ENCODE measurements around the gene HIRA.

The HIRA gene

DNA sequence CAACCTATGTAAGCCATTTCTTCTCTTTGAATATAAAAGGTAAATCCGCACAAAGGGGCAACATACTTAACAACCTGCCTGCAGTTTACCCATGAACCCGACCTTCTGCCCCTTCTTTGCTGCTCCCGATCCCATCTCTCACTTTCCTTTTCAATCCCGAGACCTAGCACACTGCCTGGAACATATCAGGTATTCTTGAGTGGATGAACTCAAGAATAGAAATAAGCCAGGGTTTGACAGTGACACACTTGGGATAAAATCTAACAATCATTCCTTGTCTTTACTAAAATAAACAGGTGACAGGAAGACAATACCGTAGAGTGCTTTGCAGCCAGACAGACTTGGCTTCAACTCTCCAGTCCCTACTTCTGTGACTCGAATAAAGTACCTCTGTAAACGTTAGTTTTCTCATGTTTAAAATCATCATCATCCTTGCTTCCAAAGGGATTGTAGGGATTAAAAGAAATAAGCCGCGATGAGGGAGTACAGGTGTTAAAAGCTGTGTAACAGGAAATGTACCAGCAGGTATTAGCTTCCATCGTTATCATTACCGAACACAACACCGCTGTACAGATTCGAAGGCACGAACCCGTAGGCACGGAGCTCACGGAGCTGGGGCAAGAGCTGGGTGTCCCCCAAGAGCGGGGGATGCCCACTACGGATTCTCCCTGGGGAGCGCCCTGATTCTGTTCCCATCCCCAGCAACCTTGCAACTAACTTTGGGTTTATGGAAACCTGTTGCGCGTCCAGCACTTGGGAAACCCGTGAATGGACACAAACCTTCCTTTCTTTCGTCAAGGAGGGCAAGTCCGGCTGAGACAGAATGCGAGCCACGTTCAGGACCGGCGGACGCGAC, 46.7 kb upstream of the HIRA start:
- no CpG with 5 or more reads among the region's 31 CpGs for WGBS (ENCODE audit: extremely low coverage, insufficient coverage, low lambda C conversion rate)
- no peak overlapping the region for H3K4ac ChIP-seq (ENCODE audit: low read depth, low read length)
- peak overlapping the region; percentile 83 for H3K18ac ChIP-seq (ENCODE audit: low read length)
- H4K8ac ChIP-seq (ENCODE audit: low read depth, low read length) = no peak overlapping the region
- no peak overlapping the region for H3K23ac ChIP-seq (ENCODE audit: low read length)
- no peak overlapping the region for H2BK15ac ChIP-seq (replicated peaks; ENCODE audit: low read depth)
- H3K27ac ChIP-seq (ENCODE audit: low read depth, low read length) = no peak overlapping the region
- H2AK5ac ChIP-seq (ENCODE audit: low read length) = no peak overlapping the region
- DNase-seq = peak; percentile 4
- peaks cover 2% of the 10 kb centered on the region for H3K4me1 ChIP-seq (ENCODE audit: control insufficient read depth, low read depth, low read length)
- H4K5ac ChIP-seq (ENCODE audit: low read length) = no peak overlapping the region
- H3K79me1 ChIP-seq (ENCODE audit: low read length) = peaks cover 26% of the 10 kb centered on the region
- peaks cover 5% of the 10 kb centered on the region for H3K36me3 ChIP-seq (ENCODE audit: control insufficient read depth, insufficient read depth, low read length)
- peaks cover 38% of the 10 kb centered on the region for H3K79me2 ChIP-seq (ENCODE audit: control insufficient read depth, insufficient read depth, low read length)
- H2BK5ac ChIP-seq (ENCODE audit: low read length) = no peak overlapping the region
- no peak overlapping the region for H2BK120ac ChIP-seq (ENCODE audit: low read depth, low read length)
- peak overlapping the region; percentile 60 for H3K4me3 ChIP-seq (ENCODE audit: low read length)
- H3K4me2 ChIP-seq (ENCODE audit: low read length) = peak overlapping the region; percentile 23
- H3K56ac ChIP-seq (ENCODE audit: low read length) = peak overlapping the region; percentile 83
- H3K9ac ChIP-seq (ENCODE audit: low read length) = peak overlapping the region; percentile 68
- no peaks in the 10 kb centered on the region for H3K27me3 ChIP-seq (ENCODE audit: insufficient read depth, low read length, poor library complexity)

DNA sequence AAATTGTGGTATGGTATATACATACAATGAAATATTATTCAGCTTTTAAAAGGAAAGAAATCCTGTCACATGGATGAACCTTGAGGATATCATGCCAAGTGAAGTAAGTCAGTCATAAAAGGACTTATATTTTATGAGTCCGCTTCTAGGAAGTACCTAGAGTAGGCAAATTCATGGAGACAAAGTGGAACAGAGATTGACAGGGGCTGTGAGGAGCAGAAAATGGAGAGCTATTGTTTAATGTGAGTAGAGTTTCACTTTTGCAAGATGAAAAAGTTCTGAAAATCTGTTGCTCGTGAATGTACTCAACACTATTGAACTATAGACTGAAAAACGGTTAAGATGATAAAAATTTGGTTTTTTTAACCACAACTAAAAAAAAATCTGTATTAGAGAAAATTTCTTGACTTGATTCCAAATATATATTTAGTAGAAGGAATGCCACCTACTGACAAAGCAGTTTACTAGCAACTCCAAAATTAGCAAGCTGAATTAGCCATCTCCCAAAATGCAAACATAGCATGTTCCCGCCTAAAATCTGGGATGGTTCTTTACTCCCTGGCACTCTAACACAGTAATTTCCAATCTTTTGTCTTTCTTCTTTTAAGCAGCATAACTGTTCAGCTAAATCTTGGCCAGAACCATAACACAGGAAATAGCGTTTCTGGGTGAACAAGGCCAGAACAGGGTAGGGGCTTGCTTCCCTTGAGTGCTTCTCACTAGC, 46.0 kb upstream of the HIRA start:
- Histone ChIP-seq H3K4me3 (ENCODE audit: low read length) (no peak overlapping the region), H3K9ac (ENCODE audit: low read length) (peak overlapping the region; percentile 68), H3K36me3 (ENCODE audit: control insufficient read depth, insufficient read depth, low read length) (peaks cover 5% of the 10 kb centered on the region), H4K8ac (ENCODE audit: low read depth, low read length) (no peak overlapping the region), H4K5ac (ENCODE audit: low read length) (no peak overlapping the region), H3K4me2 (ENCODE audit: low read length) (peak overlapping the region; percentile 23), H2BK120ac (ENCODE audit: low read depth, low read length) (no peak overlapping the region), H3K27me3 (ENCODE audit: insufficient read depth, low read length, poor library complexity) (no peaks in the 10 kb centered on the region), H3K4ac (ENCODE audit: low read depth, low read length) (no peak overlapping the region), H3K27ac (ENCODE audit: low read depth, low read length) (no peak overlapping the region), H3K56ac (ENCODE audit: low read length) (no peak overlapping the region), H3K79me2 (ENCODE audit: control insufficient read depth, insufficient read depth, low read length) (peaks cover 38% of the 10 kb centered on the region), H3K18ac (ENCODE audit: low read length) (no peak overlapping the region), H3K4me1 (ENCODE audit: control insufficient read depth, low read depth, low read length) (peaks cover 2% of the 10 kb centered on the region), H2BK15ac (replicated peaks; ENCODE audit: low read depth) (no peak overlapping the region), H3K79me1 (ENCODE audit: low read length) (peaks cover 26% of the 10 kb centered on the region), H2AK5ac (ENCODE audit: low read length) (no peak overlapping the region), H3K23ac (ENCODE audit: low read length) (no peak overlapping the region), H2BK5ac (ENCODE audit: low read length) (no peak overlapping the region)
- DNase-seq = no peak
- no CpG with 5 or more reads among the region's 5 CpGs for WGBS (ENCODE audit: extremely low coverage, insufficient coverage, low lambda C conversion rate)

DNA sequence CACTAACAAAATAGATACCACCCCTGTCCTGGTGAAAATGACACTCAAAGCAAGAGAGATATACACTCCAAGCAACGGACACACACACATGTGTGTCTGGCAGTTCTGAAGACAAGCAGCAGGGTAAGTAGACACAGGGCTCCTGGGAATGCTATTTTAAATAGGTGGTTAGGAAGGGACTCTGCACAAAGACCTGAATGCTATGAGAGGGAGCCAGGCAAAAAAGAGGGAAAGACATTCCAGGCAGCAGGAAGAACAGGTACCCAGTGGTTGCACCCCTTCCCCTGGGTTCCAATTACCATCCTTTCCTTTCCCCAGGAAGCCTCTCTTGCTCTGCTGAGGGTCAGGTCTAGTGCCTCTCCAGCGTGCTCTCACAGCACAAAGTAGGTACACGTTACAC, 44.5 kb upstream of the HIRA start:
- Histone ChIP-seq H4K8ac (ENCODE audit: low read depth, low read length) (no peak overlapping the region), H2BK120ac (ENCODE audit: low read depth, low read length) (no peak overlapping the region), H2BK5ac (ENCODE audit: low read length) (no peak overlapping the region), H3K9ac (ENCODE audit: low read length) (no peak overlapping the region), H3K4me3 (ENCODE audit: low read length) (no peak overlapping the region), H3K79me2 (ENCODE audit: control insufficient read depth, insufficient read depth, low read length) (peaks cover 38% of the 10 kb centered on the region), H4K5ac (ENCODE audit: low read length) (no peak overlapping the region), H3K4me2 (ENCODE audit: low read length) (no peak overlapping the region), H3K23ac (ENCODE audit: low read length) (no peak overlapping the region), H3K4me1 (ENCODE audit: control insufficient read depth, low read depth, low read length) (peaks cover 2% of the 10 kb centered on the region), H2BK15ac (replicated peaks; ENCODE audit: low read depth) (no peak overlapping the region), H3K18ac (ENCODE audit: low read length) (no peak overlapping the region), H3K27ac (ENCODE audit: low read depth, low read length) (no peak overlapping the region), H2AK5ac (ENCODE audit: low read length) (no peak overlapping the region), H3K27me3 (ENCODE audit: insufficient read depth, low read length, poor library complexity) (no peaks in the 10 kb centered on the region), H3K4ac (ENCODE audit: low read depth, low read length) (no peak overlapping the region), H3K36me3 (ENCODE audit: control insufficient read depth, insufficient read depth, low read length) (peaks cover 8% of the 10 kb centered on the region), H3K79me1 (ENCODE audit: low read length) (peaks cover 24% of the 10 kb centered on the region), H3K56ac (ENCODE audit: low read length) (no peak overlapping the region)
- no CpG with 5 or more reads among the region's 3 CpGs for WGBS (ENCODE audit: extremely low coverage, insufficient coverage, low lambda C conversion rate)
- DNase-seq = no peak

DNA sequence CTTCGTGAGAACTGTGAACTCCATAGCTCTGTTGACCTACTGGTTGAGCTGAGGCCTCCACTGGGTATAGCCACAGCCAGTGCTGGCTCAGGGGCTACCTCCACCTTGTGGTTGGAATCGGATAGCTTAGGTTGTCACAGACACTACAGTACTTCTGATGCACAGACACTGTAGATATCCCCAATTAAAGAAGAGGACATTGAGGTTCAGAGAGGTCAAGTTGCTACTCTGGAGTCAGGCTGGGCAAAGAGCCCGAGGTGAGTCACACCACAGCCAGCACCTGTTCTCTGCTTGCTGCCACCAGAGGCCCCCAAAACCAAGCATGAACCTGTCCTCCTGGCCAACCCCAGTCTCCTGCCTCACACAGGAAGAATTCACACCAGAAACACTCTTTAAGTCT, 42.0 kb upstream of the HIRA start:
- H3K79me1 ChIP-seq (ENCODE audit: low read length) = peaks cover 16% of the 10 kb centered on the region

DNA sequence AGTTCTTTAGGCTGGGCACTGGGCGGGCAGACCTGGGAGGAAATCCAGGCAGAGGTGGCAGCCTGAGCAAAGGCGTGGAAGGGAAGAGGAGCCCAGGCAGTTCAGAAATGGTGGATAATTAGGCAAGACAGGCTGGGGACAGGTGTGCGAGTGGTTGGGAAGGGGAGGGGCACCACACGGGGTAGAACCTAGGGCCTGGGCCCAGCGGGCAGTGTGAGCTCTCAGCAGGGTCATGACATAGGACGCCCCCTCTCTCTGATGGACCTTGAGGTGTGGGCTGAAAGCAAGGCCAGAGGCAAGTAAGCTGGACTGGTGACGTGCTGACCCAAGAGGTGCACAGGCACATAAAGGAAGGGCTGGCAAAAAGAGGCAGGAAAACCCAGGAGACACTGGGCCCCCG, 40.7 kb upstream of the HIRA start:
- H3K4me2 ChIP-seq (ENCODE audit: low read length) = no peak overlapping the region
- no peak overlapping the region for H4K8ac ChIP-seq (ENCODE audit: low read depth, low read length)
- H3K27me3 ChIP-seq (ENCODE audit: insufficient read depth, low read length, poor library complexity) = no peaks in the 10 kb centered on the region
- no peak for DNase-seq
- no CpG with 5 or more reads among the region's 8 CpGs for WGBS (ENCODE audit: extremely low coverage, insufficient coverage, low lambda C conversion rate)
- H2AK5ac ChIP-seq (ENCODE audit: low read length) = no peak overlapping the region
- no peak overlapping the region for H3K4me3 ChIP-seq (ENCODE audit: low read length)
- no peak overlapping the region for H3K23ac ChIP-seq (ENCODE audit: low read length)
- no peaks in the 10 kb centered on the region for H3K4me1 ChIP-seq (ENCODE audit: control insufficient read depth, low read depth, low read length)
- H2BK5ac ChIP-seq (ENCODE audit: low read length) = no peak overlapping the region
- no peak overlapping the region for H3K9ac ChIP-seq (ENCODE audit: low read length)
- H3K36me3 ChIP-seq (ENCODE audit: control insufficient read depth, insufficient read depth, low read length) = peaks cover 19% of the 10 kb centered on the region
- no peak overlapping the region for H3K18ac ChIP-seq (ENCODE audit: low read length)
- no peak overlapping the region for H3K27ac ChIP-seq (ENCODE audit: low read depth, low read length)
- H2BK120ac ChIP-seq (ENCODE audit: low read depth, low read length) = no peak overlapping the region
- no peak overlapping the region for H3K4ac ChIP-seq (ENCODE audit: low read depth, low read length)
- peaks cover 15% of the 10 kb centered on the region for H3K79me2 ChIP-seq (ENCODE audit: control insufficient read depth, insufficient read depth, low read length)
- H4K5ac ChIP-seq (ENCODE audit: low read length) = no peak overlapping the region
- H3K79me1 ChIP-seq (ENCODE audit: low read length) = peaks cover 13% of the 10 kb centered on the region
- no peak overlapping the region for H3K56ac ChIP-seq (ENCODE audit: low read length)
- no peak overlapping the region for H2BK15ac ChIP-seq (replicated peaks; ENCODE audit: low read depth)

More for the DNA sequence above, 42.0 kb upstream of the HIRA start:
- Histone ChIP-seq H3K18ac (ENCODE audit: low read length) (no peak overlapping the region), H3K27me3 (ENCODE audit: insufficient read depth, low read length, poor library complexity) (no peaks in the 10 kb centered on the region), H3K27ac (ENCODE audit: low read depth, low read length) (no peak overlapping the region), H3K4ac (ENCODE audit: low read depth, low read length) (no peak overlapping the region), H2BK120ac (ENCODE audit: low read depth, low read length) (no peak overlapping the region), H3K9ac (ENCODE audit: low read length) (no peak overlapping the region), H2BK15ac (replicated peaks; ENCODE audit: low read depth) (no peak overlapping the region), H3K4me1 (ENCODE audit: control insufficient read depth, low read depth, low read length) (peaks cover 2% of the 10 kb centered on the region), H3K36me3 (ENCODE audit: control insufficient read depth, insufficient read depth, low read length) (peaks cover 16% of the 10 kb centered on the region), H4K8ac (ENCODE audit: low read depth, low read length) (no peak overlapping the region), H2BK5ac (ENCODE audit: low read length) (no peak overlapping the region), H3K56ac (ENCODE audit: low read length) (no peak overlapping the region), H3K23ac (ENCODE audit: low read length) (no peak overlapping the region), H3K4me3 (ENCODE audit: low read length) (no peak overlapping the region), H4K5ac (ENCODE audit: low read length) (no peak overlapping the region), H2AK5ac (ENCODE audit: low read length) (no peak overlapping the region), H3K79me2 (ENCODE audit: control insufficient read depth, insufficient read depth, low read length) (peaks cover 27% of the 10 kb centered on the region), H3K4me2 (ENCODE audit: low read length) (no peak overlapping the region)
- DNase-seq = no peak
- no CpG with 5 or more reads among the region's 3 CpGs for WGBS (ENCODE audit: extremely low coverage, insufficient coverage, low lambda C conversion rate)
